22Rv1 (cell line): ENCODE measurements around the gene EBF3.

ENCODE experiments used
- ZFX ChIP-seq: fragments of 450-650 bp; IDR thresholded peaks from 2 replicates; pipeline ENCODE4 v1.6.1; 2017; ENCODE audit warnings: antibody characterized with exemption, borderline replicate concordance
- TF ChIP-seq, protein P1 (sequence below): fragments of 450-650 bp; IDR thresholded peaks from 2 replicates; pipeline ENCODE4 v1.5.1; 2017; ENCODE audit warnings: mild to moderate bottlenecking

DNA sequence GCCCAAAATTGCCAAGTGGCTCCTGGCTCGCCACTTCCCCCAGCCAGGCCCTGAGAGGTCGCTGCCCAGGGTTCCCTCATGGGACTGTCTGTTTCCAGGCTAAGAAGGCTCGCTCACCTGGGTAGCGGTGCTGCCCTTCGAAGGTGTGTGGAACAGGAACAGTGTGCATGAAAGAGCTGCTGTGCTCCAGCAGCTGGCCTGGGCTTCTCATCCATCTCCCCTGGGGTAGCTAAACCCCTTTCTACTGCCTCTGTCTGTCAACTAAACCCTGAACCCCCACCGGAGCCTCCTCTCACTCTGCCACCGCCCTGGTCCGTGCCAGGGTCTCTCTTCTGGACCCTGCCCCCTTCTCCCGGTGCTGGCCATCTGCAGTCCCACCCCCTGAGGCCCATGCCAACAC, 152.9 kb downstream of the EBF3 start:
- TF ChIP-seq, protein P1, sequence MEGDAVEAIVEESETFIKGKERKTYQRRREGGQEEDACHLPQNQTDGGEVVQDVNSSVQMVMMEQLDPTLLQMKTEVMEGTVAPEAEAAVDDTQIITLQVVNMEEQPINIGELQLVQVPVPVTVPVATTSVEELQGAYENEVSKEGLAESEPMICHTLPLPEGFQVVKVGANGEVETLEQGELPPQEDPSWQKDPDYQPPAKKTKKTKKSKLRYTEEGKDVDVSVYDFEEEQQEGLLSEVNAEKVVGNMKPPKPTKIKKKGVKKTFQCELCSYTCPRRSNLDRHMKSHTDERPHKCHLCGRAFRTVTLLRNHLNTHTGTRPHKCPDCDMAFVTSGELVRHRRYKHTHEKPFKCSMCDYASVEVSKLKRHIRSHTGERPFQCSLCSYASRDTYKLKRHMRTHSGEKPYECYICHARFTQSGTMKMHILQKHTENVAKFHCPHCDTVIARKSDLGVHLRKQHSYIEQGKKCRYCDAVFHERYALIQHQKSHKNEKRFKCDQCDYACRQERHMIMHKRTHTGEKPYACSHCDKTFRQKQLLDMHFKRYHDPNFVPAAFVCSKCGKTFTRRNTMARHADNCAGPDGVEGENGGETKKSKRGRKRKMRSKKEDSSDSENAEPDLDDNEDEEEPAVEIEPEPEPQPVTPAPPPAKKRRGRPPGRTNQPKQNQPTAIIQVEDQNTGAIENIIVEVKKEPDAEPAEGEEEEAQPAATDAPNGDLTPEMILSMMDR, result no peak
- TF ChIP-seq ZFX, result no peak
